ENCODE results near the gene KDM4B. TPM values are rescaled to one million over a fixed set of nuclear protein-coding genes. Genes with fewer than 3 reads are reported as not detected.

The KDM4B gene
- total and polyA plus RNA-seq, 12 donors: 12.4 to 35.8 (median 30.3) TPM

DNA sequence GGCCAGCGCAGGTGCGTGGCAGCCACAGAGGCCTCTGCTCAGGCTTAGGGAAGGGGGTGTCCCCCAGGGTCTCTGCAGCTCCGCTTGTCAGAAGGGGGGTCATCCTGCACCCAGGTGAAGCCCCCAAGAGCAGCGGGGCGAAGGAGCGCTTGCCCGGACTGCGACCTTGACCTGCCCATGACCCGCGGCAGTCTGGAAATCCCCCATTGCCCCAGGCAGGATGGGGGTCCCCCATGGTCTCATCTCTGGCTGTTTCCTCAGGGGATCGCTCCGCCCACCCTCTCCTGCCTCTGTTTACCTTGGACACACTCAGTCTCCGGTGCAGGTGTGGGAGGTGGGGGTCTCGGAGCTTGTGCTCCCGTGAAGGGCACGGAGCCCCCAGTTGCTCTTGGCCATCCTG is 82.7 kb downstream of the KDM4B start:
- peaks cover 19 to 68% (median 52%) of the 10 kb centered on the region in 9 donors for H3K4me1 ChIP-seq
- 94 to 96% methylated on average over 16 of the region's 16 CpGs for WGBS, 2 donors

DNA sequence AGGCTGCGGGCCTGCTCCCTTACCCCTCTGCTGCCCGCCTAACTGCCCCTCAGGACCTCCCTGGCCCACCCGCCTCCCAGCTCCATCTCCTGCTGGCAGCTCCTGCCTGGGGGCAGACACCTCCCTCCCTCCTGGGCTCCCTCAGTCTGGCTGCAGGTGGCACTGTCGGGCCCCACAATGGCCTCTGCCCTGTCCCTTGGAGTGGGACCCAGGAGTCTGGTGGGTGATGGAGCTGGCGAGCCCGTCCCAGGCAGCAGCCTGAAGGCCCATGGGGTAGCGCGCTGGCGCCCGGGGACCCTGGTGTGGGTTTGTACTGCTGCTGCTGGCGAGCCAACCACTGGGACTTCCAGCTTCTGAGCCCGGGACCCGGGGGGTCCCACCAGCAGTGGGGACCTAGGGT is 83.6 kb downstream of the KDM4B start:
- intact Hi-C loops (cut with DNase I): loop anchor here in 4 of 10 donors (10.0 kb wide), 3 partner anchors 82 to 102 kb away; no protein-coding TSS in a partner anchor
- ATAC-seq (no peak), DNase-seq (no peak)
- no peaks in the 10 kb centered on the region for H3K9me3 ChIP-seq
- 95 to 97% methylated on average over 13 of the region's 13 CpGs for WGBS, 2 donors
- H3K36me3 ChIP-seq: peaks cover 0 to 66% (median 6%) of the 10 kb centered on the region in 9 donors
- peak in 4 of 9 donors; percentile 9 to 24 (median 14) for TF ChIP-seq CTCF (IDR thresholded peaks at IDR 0.05)
- H3K27ac ChIP-seq: no peak overlapping the region
- no peak overlapping the region for H3K4me3 ChIP-seq
- H3K4me1 ChIP-seq: peaks cover 19 to 60% (median 44%) of the 10 kb centered on the region in 9 donors
- no peaks in the 10 kb centered on the region for H3K27me3 ChIP-seq

More for the DNA sequence above, 82.7 kb downstream of the KDM4B start:
- no peaks in the 10 kb centered on the region for H3K9me3 ChIP-seq
- intact Hi-C loops (cut with DNase I): loop anchor here in 4 of 10 donors (10.0 kb wide), 3 partner anchors 83 to 103 kb away; no protein-coding TSS in a partner anchor
- no peaks in the 10 kb centered on the region for H3K27me3 ChIP-seq
- TF ChIP-seq CTCF (IDR thresholded peaks at IDR 0.05): no peak
- H3K27ac ChIP-seq: no peak overlapping the region
- no peak for ATAC-seq
- no peak for DNase-seq
- H3K4me3 ChIP-seq: no peak overlapping the region
- peaks cover 0 to 69% (median 7%) of the 10 kb centered on the region in 9 donors for H3K36me3 ChIP-seq

- no peaks in the 10 kb centered on the region for H3K27me3 ChIP-seq
- H3K27ac ChIP-seq: no peak overlapping the region
- H3K4me1 ChIP-seq: peaks cover 17 to 55% (median 42%) of the 10 kb centered on the region in 9 donors
- DNase-seq (no peak), ATAC-seq (no peak)
- H3K9me3 ChIP-seq: no peaks in the 10 kb centered on the region
- H3K36me3 ChIP-seq: peaks cover 0 to 66% (median 4%) of the 10 kb centered on the region in 9 donors
- 80 to 85% methylated on average over 16 of the region's 16 CpGs for WGBS, 2 donors
- intact Hi-C loops (cut with DNase I): loop anchor here in 4 of 10 donors (10.0 kb wide), 3 partner anchors 82 to 102 kb away; no protein-coding TSS in a partner anchor
- TF ChIP-seq CTCF (IDR thresholded peaks at IDR 0.05): no peak
- no peak overlapping the region for H3K4me3 ChIP-seq
Observed at GRCh38 chr19:5052945-5053485, 84.1 kb downstream of the KDM4B start.

DNA sequence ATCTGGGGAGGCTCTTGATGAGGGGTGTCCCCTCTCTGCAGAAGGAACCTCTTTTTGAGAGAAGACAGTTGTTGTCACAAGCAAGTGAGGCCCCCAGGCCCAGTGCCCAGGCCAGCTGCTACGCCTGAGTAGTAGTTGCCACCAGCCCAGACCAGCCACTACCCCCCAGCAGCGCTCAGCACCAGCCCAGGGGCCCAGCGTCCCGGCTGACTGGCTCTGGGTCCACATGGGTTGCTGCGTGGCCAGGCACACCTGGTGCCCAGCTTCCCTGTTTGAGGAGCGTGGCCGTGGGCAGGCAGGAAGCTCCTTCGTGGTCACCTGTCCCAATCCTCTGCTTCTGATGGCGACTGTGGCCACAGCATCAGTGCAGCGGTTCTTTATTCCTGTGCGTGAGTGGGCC is 84.7 kb downstream of the KDM4B start:
- ATAC-seq: no peak
- WGBS, 2 donors: 92 to 95% methylated on average over 11 of the region's 11 CpGs

More for the DNA sequence above, 84.7 kb downstream of the KDM4B start:
- H3K9me3 ChIP-seq: no peaks in the 10 kb centered on the region
- no peak overlapping the region for H3K4me3 ChIP-seq
- H3K27ac ChIP-seq: no peak overlapping the region
- H3K36me3 ChIP-seq: peaks cover 0 to 65% (median 4%) of the 10 kb centered on the region in 9 donors
- intact Hi-C loops (cut with DNase I): loop anchor here in 4 of 10 donors (10.0 kb wide), 3 partner anchors 81 to 101 kb away; no protein-coding TSS in a partner anchor
- H3K27me3 ChIP-seq: no peaks in the 10 kb centered on the region
- TF ChIP-seq CTCF (IDR thresholded peaks at IDR 0.05): no peak
- no peak for DNase-seq
- peaks cover 11 to 54% (median 39%) of the 10 kb centered on the region in 9 donors for H3K4me1 ChIP-seq

Measured in heart right ventricle (tissue), 16 donors.